Measurements from ENCODE around the gene TTC21A. TPM values are rescaled to one million over a fixed set of nuclear protein-coding genes. Genes with fewer than 3 reads are reported as not detected.

Gene TTC21A
- polyA plus RNA-seq, 1 donor (not counting 4 experiments of a cell fraction or from before 2014, with no cell fraction given) = 1.3 TPM

- FAIRE-seq (no peak), DNase-seq (ENCODE audit: low read depth, low spot score) (no peak)
- no peak overlapping the region for H3K4me3 ChIP-seq (ENCODE audit: control insufficient read depth in 2 of 3, extremely low read depth in 1 of 3, insufficient read depth in 2 of 3, low read depth in 1 of 3, low read length in 3 of 3)
- H3K9me1 ChIP-seq (ENCODE audit: control insufficient read depth, extremely low read depth, insufficient read depth, low read length) = peaks cover 2% of the 10 kb centered on the region
- no peaks in the 10 kb centered on the region for H3K27me3 ChIP-seq (ENCODE audit: control insufficient read depth, extremely low read depth, insufficient read depth, low read length)
- peaks cover 28 to 29% of the 10 kb centered on the region in 2 experiments for H3K36me3 ChIP-seq (ENCODE audit: control insufficient read depth in 2 of 2, extremely low read depth in 1 of 2, insufficient read depth in 2 of 2, low read length in 2 of 2)
- no peak overlapping the region for H3K9ac ChIP-seq (ENCODE audit: control insufficient read depth, extremely low read depth, insufficient read depth, low read length)
- H3K79me2 ChIP-seq (ENCODE audit: control insufficient read depth, insufficient read depth, low read length) = peaks cover 20% of the 10 kb centered on the region
- H3K27ac ChIP-seq (ENCODE audit: control insufficient read depth, insufficient read depth, low read length) = no peak overlapping the region
- peaks cover 10% of the 10 kb centered on the region for H4K20me1 ChIP-seq (ENCODE audit: control insufficient read depth, extremely low read depth, insufficient read depth, low read length)
- no peaks in the 10 kb centered on the region for H3K4me1 ChIP-seq (ENCODE audit: control insufficient read depth, extremely low read depth, insufficient read depth, low read length)
- H2AFZ ChIP-seq (ENCODE audit: control insufficient read depth, low read length) = no peak overlapping the region
- no peak overlapping the region for H3K4me2 ChIP-seq (ENCODE audit: control insufficient read depth, extremely low read depth, insufficient read depth, low read depth, low read length)
- TF ChIP-seq CTCF (optimal IDR thresholded peaks at IDR 0.05 in 1 of 3, IDR thresholded peaks at IDR 0.05 in 1 of 3, conservative IDR thresholded peaks at IDR 0.05 in 1 of 3; ENCODE audit: extremely low read depth in 1 of 3, insufficient read depth in 2 of 3, low read length in 3 of 3) = no peak
- no peak for TF ChIP-seq EZH2 (IDR thresholded peaks at IDR 0.05; ENCODE audit: low read length)
- no peaks in the 10 kb centered on the region for H3K9me3 ChIP-seq (ENCODE audit: control insufficient read depth, low read depth, low read length)
- dilution Hi-C loops (cut with MboI; ENCODE audit: extremely low pct_ligation_motif_present, low sequenced_read_pairs) = no loop called here
Measured at GRCh38 chr3:39099738-39100499, 7.6 kb upstream of the TTC21A start.

GRCh38 chr3:39100500-39100886, 7.0 kb upstream of the TTC21A start:
- no peak for DNase-seq (ENCODE audit: low read depth, low spot score)
- Histone ChIP-seq H3K4me3 (ENCODE audit: control insufficient read depth in 2 of 3, extremely low read depth in 1 of 3, insufficient read depth in 2 of 3, low read depth in 1 of 3, low read length in 3 of 3) (no peak overlapping the region), H3K79me2 (ENCODE audit: control insufficient read depth, insufficient read depth, low read length) (peaks cover 26% of the 10 kb centered on the region), H3K27me3 (ENCODE audit: control insufficient read depth, extremely low read depth, insufficient read depth, low read length) (no peaks in the 10 kb centered on the region), H3K9me3 (ENCODE audit: control insufficient read depth, low read depth, low read length) (no peaks in the 10 kb centered on the region), H3K36me3 (ENCODE audit: control insufficient read depth in 2 of 2, extremely low read depth in 1 of 2, insufficient read depth in 2 of 2, low read length in 2 of 2) (peaks cover 26 to 28% of the 10 kb centered on the region in 2 experiments), H3K9me1 (ENCODE audit: control insufficient read depth, extremely low read depth, insufficient read depth, low read length) (peaks cover 2% of the 10 kb centered on the region), H4K20me1 (ENCODE audit: control insufficient read depth, extremely low read depth, insufficient read depth, low read length) (peaks cover 10% of the 10 kb centered on the region), H3K4me1 (ENCODE audit: control insufficient read depth, extremely low read depth, insufficient read depth, low read length) (peaks cover under 1% of the 10 kb centered on the region), H3K9ac (ENCODE audit: control insufficient read depth, extremely low read depth, insufficient read depth, low read length) (no peak overlapping the region), H3K4me2 (ENCODE audit: control insufficient read depth, extremely low read depth, insufficient read depth, low read depth, low read length) (no peak overlapping the region), H3K27ac (ENCODE audit: control insufficient read depth, insufficient read depth, low read length) (no peak overlapping the region), H2AFZ (ENCODE audit: control insufficient read depth, low read length) (no peak overlapping the region)
- no peak for FAIRE-seq
- TF ChIP-seq EZH2 (IDR thresholded peaks at IDR 0.05; ENCODE audit: low read length) = no peak
- no peak for TF ChIP-seq CTCF (optimal IDR thresholded peaks at IDR 0.05 in 1 of 3, IDR thresholded peaks at IDR 0.05 in 1 of 3, conservative IDR thresholded peaks at IDR 0.05 in 1 of 3; ENCODE audit: extremely low read depth in 1 of 3, insufficient read depth in 2 of 3, low read length in 3 of 3)
- dilution Hi-C loops (cut with MboI; ENCODE audit: extremely low pct_ligation_motif_present, low sequenced_read_pairs) = no loop called here
